Keratinocyte (primary cell): ENCODE results near the gene MIER2. TPM values are rescaled to one million over a fixed set of nuclear protein-coding genes. Genes with fewer than 3 reads are reported as not detected.

ENCODE experiments used
- DNase-seq: peaks from one replicate; pipeline ENCODE4 v3.0.0-alpha.2; 2011; ENCODE audit warnings: low read depth, missing footprints, low spot score
- FAIRE-seq: peaks from 2 replicates; lab custom pipeline; 2011; peaks lifted over from hg19 to GRCh38; lab: Jason Lieb, UNC
- H2AFZ ChIP-seq: 2 replicates; pipeline ENCODE4 v1.6.0; 2012; ENCODE audit warnings: low read length, control low read depth, inconsistent platforms; ENCODE audit not compliant: control insufficient read depth
- H3K27ac ChIP-seq: 2 replicates; pipeline ENCODE4 v1.5.1; 2011; ENCODE audit warnings: low read length; ENCODE audit not compliant: control insufficient read depth, insufficient read depth
- H3K27me3 ChIP-seq: 3 replicates; pipeline ENCODE4 v1.6.0; 2011; ENCODE audit warnings: low read length; ENCODE audit not compliant: control insufficient read depth, insufficient read depth; ENCODE audit errors: extremely low read depth
- H3K36me3 ChIP-seq, 2 experiments: 2 replicates in 1 of 2; 3 replicates in 1 of 2; pipeline ENCODE4 v1.5.1; 2011; ENCODE audit warnings: low read length in 2 of 2, mild to moderate bottlenecking in 1 of 2; ENCODE audit not compliant: control insufficient read depth in 2 of 2, insufficient read depth in 2 of 2; ENCODE audit errors: extremely low read depth in 1 of 2
- H3K4me1 ChIP-seq: 3 replicates; pipeline ENCODE4 v1.5.1; 2011; ENCODE audit warnings: low read length; ENCODE audit not compliant: control insufficient read depth, insufficient read depth; ENCODE audit errors: extremely low read depth
- H3K4me2 ChIP-seq: 3 replicates; pipeline ENCODE4 v1.6.0; 2011; ENCODE audit warnings: low read depth, low read length; ENCODE audit not compliant: control insufficient read depth, insufficient read depth; ENCODE audit errors: extremely low read depth
- H3K4me3 ChIP-seq, 3 experiments: fragments of 200-600 bp in 1 of 3; sonication (generic) in 1 of 3; 2 replicates in 2 of 3; 3 replicates in 1 of 3; pipeline ENCODE4 v1.5.1; 2011 to 2016; ENCODE audit warnings: low read length in 3 of 3, mild to moderate bottlenecking in 3 of 3, control low read depth in 2 of 3, inconsistent platforms in 1 of 3, low read depth in 1 of 3, mixed read lengths in 1 of 3, mixed run types in 1 of 3, moderate library complexity in 1 of 3; ENCODE audit not compliant: control insufficient read depth in 2 of 3, insufficient read depth in 2 of 3; ENCODE audit errors: extremely low read depth in 1 of 3
- H3K79me2 ChIP-seq: 2 replicates; pipeline ENCODE4 v1.6.0; 2012; ENCODE audit warnings: low read length; ENCODE audit not compliant: control insufficient read depth, insufficient read depth
- H3K9ac ChIP-seq: 3 replicates; pipeline ENCODE4 v1.6.0; 2011; ENCODE audit warnings: low read length; ENCODE audit not compliant: control insufficient read depth, insufficient read depth; ENCODE audit errors: extremely low read depth
- H3K9me1 ChIP-seq: 3 replicates; pipeline ENCODE4 v1.6.0; 2011; ENCODE audit warnings: low read length; ENCODE audit not compliant: control insufficient read depth, insufficient read depth; ENCODE audit errors: extremely low read depth
- H3K9me3 ChIP-seq: 2 replicates; pipeline ENCODE4 v1.5.1; 2012; ENCODE audit warnings: low read depth, low read length; ENCODE audit not compliant: control insufficient read depth
- H4K20me1 ChIP-seq: 3 replicates; pipeline ENCODE4 v1.6.0; 2011; ENCODE audit warnings: low read length; ENCODE audit not compliant: control insufficient read depth, insufficient read depth; ENCODE audit errors: extremely low read depth
- EZH2 ChIP-seq: IDR thresholded peaks from one replicate; pipeline ENCODE4 v1.6.1; 2012; ENCODE audit warnings: inconsistent platforms, mild to moderate bottlenecking, low read length, moderate library complexity
- dilution Hi-C: fragments of 300-500 bp; cut with MboI; formaldehyde crosslinking; loops from one replicate; pipeline ENCODE4 v1.7.0; 2020; ENCODE audit warnings: low sequenced_read_pairs; ENCODE audit not compliant: extremely low pct_ligation_motif_present
- polyA plus RNA-seq, 5 experiments: library from polyadenylated mRNA; depleted of rRNA in 3 of 5; stranded (reverse) in 3 of 5; stranded (forward) in 1 of 5; unstranded in 1 of 5; fragments of >200 nt; gene quantifications; 1 replicate in 1 of 5; 2 replicates in 3 of 5; 3 replicates in 1 of 5; pipeline versions ENCODE4 v1.2.1 to v1.2.3, GENCODE V29; 2011 to 2012; ENCODE audit warnings: missing spikeins in 2 of 5, low read depth in 1 of 5, low replicate concordance in 1 of 5
- TF ChIP-seq, protein P1 (sequence below), 3 experiments: IDR thresholded peaks in 1 of 3; conservative IDR thresholded peaks in 1 of 3; optimal IDR thresholded peaks in 1 of 3; 2 replicates in 2 of 3; 3 replicates in 1 of 3; pipeline versions ENCODE3 to v1.5.1; 2011; ENCODE audit warnings: low read length in 3 of 3, mild to moderate bottlenecking in 3 of 3, moderate library complexity in 2 of 3, control low read depth in 1 of 3, inconsistent platforms in 1 of 3; ENCODE audit not compliant: insufficient read depth in 2 of 3; ENCODE audit errors: extremely low read depth in 1 of 3

The MIER2 gene
- polyA plus RNA-seq, 1 donor (not counting 4 experiments of a cell fraction or from before 2014, with no cell fraction given), result 16.3 TPM

DNA sequence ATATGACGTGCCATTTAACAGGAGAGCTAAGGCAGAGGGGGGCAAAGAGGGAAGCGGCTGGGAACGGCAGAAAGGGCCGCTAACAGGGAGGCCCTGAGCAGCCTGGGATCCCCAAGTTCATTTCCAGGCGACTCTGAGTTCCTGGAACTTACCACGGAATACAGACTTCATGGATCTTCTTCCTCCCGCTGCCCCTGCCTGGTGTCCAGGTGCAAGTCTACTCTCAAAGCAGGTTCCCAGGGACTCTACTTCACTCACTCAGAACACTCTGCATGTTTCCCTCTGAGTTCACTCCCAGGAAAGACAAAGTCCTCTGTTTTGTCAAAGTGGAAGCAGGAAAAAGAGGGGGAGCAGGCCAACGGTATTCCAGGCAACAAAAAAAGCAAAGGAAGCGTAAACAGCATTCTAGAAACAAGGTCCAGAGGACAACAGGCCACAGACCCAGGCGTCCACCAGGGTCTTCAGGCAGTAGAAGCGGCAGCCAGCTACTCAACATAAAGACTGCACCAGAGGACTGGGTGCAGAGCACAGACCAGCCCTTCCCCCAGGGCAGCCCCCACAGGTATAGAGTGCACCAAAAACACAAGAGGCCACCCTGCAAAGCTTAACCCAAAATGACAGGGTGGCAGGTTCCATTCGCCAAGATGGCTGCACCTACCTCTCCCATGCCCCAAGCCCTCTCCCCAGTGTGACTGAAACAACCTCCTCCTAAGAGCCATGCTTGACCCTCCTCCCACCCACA lies 3.0 kb downstream of the MIER2 start:
- no peak overlapping the region for H3K9ac ChIP-seq
- H2AFZ ChIP-seq, result no peak overlapping the region
- H3K4me3 ChIP-seq, result no peak overlapping the region
- H3K4me1 ChIP-seq, result peaks cover 17% of the 10 kb centered on the region
- no peak for FAIRE-seq
- H3K9me1 ChIP-seq, result peaks cover 2% of the 10 kb centered on the region
- peaks cover 13% of the 10 kb centered on the region for H4K20me1 ChIP-seq
- H3K27ac ChIP-seq, result no peak overlapping the region
- H3K4me2 ChIP-seq, result peak overlapping the region; percentile 96
- no peak for DNase-seq
- H3K36me3 ChIP-seq, result peaks cover 2 to 16% of the 10 kb centered on the region in 2 experiments
- no peaks in the 10 kb centered on the region for H3K9me3 ChIP-seq
- dilution Hi-C loops, result no loop called here
- TF ChIP-seq, protein P1, sequence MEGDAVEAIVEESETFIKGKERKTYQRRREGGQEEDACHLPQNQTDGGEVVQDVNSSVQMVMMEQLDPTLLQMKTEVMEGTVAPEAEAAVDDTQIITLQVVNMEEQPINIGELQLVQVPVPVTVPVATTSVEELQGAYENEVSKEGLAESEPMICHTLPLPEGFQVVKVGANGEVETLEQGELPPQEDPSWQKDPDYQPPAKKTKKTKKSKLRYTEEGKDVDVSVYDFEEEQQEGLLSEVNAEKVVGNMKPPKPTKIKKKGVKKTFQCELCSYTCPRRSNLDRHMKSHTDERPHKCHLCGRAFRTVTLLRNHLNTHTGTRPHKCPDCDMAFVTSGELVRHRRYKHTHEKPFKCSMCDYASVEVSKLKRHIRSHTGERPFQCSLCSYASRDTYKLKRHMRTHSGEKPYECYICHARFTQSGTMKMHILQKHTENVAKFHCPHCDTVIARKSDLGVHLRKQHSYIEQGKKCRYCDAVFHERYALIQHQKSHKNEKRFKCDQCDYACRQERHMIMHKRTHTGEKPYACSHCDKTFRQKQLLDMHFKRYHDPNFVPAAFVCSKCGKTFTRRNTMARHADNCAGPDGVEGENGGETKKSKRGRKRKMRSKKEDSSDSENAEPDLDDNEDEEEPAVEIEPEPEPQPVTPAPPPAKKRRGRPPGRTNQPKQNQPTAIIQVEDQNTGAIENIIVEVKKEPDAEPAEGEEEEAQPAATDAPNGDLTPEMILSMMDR (optimal IDR thresholded peaks at IDR 0.05 in 1 of 3, IDR thresholded peaks at IDR 0.05 in 1 of 3, conservative IDR thresholded peaks at IDR 0.05 in 1 of 3; ENCODE audit: extremely low read depth in 1 of 3, insufficient read depth in 2 of 3, low read length in 3 of 3), result no peak
- no peak for TF ChIP-seq EZH2
- no peaks in the 10 kb centered on the region for H3K27me3 ChIP-seq
- H3K79me2 ChIP-seq, result peaks cover 69% of the 10 kb centered on the region

DNA sequence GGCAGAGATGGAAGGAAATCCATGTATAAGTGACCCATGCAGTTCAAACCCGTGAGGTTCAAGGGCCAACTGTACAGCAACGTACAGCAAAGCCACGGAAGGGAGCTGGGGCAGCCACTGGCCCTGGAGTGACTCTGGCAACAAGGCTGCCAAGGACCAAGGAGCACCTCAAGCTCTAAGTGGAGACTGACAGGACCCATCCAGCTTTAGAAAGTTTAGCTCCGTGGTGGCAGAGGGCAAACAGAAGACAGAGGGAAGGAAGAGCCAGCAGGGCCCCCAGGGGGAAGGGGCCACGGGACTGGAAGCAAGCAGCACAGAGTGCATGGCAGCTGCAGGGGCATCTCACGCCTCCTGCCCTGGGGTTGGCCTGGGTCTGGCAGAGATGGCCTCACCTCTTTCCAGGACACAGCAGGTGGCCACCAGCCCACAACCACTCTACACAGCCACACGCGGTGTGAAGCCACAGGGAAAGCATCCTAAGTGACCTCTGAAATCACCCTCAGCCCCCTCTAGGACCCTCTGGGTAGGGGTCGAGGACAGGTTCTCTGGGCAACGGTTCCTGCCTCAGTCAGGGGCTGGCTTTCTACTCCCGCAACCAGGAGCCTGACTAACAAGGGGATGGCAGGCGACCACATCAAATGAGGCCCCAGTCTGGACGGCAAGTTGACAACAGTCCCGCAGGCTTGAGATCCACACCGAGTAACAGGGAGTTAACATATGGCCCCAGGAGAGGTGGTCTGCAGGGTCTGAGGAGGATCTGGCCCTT lies 3.8 kb downstream of the MIER2 start:
- no peak overlapping the region for H3K4me2 ChIP-seq
- dilution Hi-C loops, result no loop called here

More for the DNA sequence above, 3.8 kb downstream of the MIER2 start:
- H3K9ac ChIP-seq, result no peak overlapping the region
- no peaks in the 10 kb centered on the region for H3K9me3 ChIP-seq
- H3K4me3 ChIP-seq, result no peak overlapping the region
- FAIRE-seq (no peak), DNase-seq (no peak)
- peaks cover 17% of the 10 kb centered on the region for H3K4me1 ChIP-seq
- no peak for TF ChIP-seq EZH2
- TF ChIP-seq, protein P1 (optimal IDR thresholded peaks at IDR 0.05 in 1 of 3, IDR thresholded peaks at IDR 0.05 in 1 of 3, conservative IDR thresholded peaks at IDR 0.05 in 1 of 3; ENCODE audit: extremely low read depth in 1 of 3, insufficient read depth in 2 of 3, low read length in 3 of 3), result no peak
- H2AFZ ChIP-seq, result no peak overlapping the region
- H3K27ac ChIP-seq, result no peak overlapping the region
- H3K9me1 ChIP-seq, result peaks cover 2% of the 10 kb centered on the region
- peaks cover 76% of the 10 kb centered on the region for H3K79me2 ChIP-seq
- H3K36me3 ChIP-seq, result peaks cover 4 to 16% of the 10 kb centered on the region in 2 experiments
- H4K20me1 ChIP-seq, result peaks cover 17% of the 10 kb centered on the region
- no peaks in the 10 kb centered on the region for H3K27me3 ChIP-seq
